Measurements from ENCODE around the gene SLC16A4. TPM values are rescaled to one million over a fixed set of nuclear protein-coding genes. Genes with fewer than 3 reads are reported as not detected.
A peak's percentile ranks its signal among the peaks of the same experiment; 100 is the strongest.

SLC16A4 gene
- total RNA-seq, 1 donor from 2014 or later = 0.20 TPM

DNA sequence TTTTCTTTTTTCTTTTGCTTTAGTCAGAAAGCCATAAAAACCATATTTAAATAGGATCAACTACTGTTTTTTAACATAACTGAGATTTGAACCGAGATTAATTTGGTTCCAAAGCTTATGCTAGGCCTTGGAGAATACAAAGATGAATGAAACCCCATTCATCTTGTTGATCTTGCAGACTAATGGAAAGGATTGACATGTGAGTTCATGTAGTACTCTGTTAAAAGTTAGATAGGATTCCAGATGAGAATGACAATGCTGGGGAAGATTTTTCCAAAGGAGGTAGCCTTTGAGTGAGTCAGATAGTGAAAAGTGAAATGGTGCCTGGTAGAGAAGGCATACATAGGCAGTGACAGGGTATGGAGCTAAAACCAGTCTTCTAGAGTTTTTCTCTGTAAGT lies 29.0 kb downstream of the SLC16A4 start:
- no peak for DNase-seq (ENCODE audit: low read depth in 2 of 2)

DNA sequence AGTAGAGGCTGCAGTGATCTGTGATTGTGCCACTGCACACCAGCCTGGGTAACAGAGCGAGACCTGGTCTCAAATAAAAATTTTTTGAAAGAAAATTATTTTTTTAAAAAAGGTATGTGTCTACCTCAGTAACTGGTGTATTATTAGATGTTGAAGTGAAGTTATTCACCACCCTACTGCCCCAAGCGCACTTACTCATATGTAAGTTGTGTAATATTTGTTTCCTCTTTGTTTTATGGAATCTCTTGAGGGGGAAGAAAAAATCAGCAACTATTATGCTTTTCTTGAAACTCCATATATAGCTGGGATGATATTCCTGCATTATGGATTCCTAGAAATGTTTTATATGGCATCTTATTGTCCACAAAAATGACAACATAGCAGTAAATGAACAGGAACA lies 30.4 kb downstream of the SLC16A4 start:
- DNase-seq (ENCODE audit: low read depth in 2 of 2) = no peak

- no peak for DNase-seq (ENCODE audit: low read depth in 2 of 2)
Measured at GRCh38 chr1:110356379-110356778, 34.4 kb downstream of the SLC16A4 start.

- no peak for DNase-seq (ENCODE audit: low read depth in 2 of 2)
Measured at GRCh38 chr1:110355321-110355720, 35.5 kb downstream of the SLC16A4 start.

GRCh38 chr1:110350360-110350759 lies 40.5 kb downstream of the SLC16A4 start:
- DNase-seq (ENCODE audit: low read depth in 2 of 2) = no peak

GRCh38 chr1:110348771-110349170 lies 42.1 kb downstream of the SLC16A4 start:
- peak in 1 of 2 donors; percentile 37 for DNase-seq (ENCODE audit: low read depth in 2 of 2)

DNA sequence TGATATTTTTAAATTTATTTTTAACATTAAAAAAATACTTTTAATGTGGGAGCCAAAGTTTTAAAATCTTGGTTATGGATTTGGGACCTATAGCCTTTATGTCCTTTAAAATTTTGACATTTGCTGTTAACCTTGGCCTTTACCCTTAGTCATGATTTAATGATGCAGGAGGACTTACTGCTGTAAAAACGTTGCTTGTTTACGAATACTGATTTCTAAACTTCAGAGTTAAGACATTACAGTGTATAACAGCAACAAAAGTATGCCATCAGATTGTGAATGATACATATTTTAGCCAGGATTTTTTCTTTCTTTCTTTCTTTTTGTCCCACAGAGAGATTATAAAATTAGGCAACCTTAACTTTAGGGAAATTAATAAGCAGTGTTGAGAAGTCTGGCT lies 42.8 kb downstream of the SLC16A4 start:
- DNase-seq (ENCODE audit: low read depth in 2 of 2) = no peak

DNA sequence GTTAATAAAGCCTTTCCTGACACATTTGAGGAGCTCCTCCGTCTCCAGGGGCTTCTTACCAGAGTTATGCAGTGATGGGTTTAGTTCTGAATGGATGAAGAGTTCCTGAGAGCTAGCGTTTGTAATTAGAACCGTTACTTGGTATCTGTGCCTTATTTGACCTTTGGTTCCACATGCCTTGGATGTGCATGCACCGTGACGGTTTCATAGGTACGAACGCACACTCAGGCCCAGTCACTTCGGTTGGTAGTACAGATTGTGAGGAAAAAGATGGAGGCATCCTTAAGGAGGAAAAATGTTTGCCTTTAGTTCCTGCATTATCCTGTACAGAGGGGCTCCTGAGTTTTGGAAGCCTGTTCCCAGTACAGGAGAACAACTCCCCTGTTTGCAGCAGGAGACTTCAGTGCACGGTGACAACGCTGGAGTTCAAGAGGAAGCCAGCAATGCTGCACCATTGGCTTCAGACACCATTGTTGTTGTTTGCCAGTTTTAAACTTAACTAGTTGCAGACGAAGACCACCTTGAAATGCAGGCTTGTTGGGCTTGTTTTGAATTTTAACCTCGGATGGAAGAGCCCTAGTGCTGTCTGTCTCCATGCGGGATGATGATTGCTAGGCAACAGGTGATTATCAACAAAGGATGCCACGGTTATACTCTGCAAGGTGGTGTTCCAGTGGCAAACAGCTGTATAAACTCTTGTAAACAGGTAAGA lies 43.5 kb downstream of the SLC16A4 start:
- peak in 1 of 2 donors; percentile 15 for DNase-seq (ENCODE audit: low read depth in 2 of 2)

GRCh38 chr1:110346690-110347089 lies 44.1 kb downstream of the SLC16A4 start:
- no peak for DNase-seq (ENCODE audit: low read depth in 2 of 2)

DNA sequence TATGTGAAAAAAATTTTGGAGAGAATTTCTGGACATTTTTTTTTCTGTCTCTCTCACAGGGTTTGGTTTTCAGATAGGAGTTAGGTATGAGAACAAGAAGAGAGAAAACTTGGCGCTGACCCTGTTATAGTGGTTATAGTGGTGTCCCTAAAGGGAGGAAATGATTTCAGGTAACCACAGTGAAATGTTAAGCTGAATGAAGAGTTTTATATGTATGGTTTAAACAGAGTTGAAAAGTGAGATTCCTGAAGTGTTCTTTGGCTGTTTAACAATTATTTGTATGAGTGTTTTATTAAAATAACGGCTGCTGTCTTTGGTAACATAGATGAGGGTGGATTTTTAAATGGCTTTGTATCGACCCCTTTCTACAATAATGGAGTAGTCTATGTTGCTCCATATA lies 45.3 kb downstream of the SLC16A4 start:
- DNase-seq (ENCODE audit: low read depth in 2 of 2) = no peak

DNA sequence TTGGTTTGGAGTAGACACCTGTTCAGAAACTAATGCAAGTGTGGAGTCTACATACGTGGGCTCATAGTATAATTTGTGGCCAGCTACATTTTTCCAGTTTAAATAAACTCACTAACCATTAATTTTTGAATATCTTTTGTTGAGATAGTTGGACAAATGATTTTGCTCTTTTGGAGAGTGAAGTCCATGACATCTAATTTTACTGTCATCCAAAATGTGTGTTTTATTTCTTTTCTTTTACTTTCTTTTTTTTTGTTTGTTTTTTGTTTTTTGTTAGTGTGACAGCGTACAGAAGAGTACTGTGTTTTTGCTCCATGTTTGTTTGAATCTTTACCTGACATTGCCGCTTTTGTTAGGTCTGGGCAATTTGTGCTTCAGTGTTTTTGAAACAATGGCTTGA lies 46.7 kb downstream of the SLC16A4 start:
- no peak for DNase-seq (ENCODE audit: low read depth in 2 of 2)

DNA sequence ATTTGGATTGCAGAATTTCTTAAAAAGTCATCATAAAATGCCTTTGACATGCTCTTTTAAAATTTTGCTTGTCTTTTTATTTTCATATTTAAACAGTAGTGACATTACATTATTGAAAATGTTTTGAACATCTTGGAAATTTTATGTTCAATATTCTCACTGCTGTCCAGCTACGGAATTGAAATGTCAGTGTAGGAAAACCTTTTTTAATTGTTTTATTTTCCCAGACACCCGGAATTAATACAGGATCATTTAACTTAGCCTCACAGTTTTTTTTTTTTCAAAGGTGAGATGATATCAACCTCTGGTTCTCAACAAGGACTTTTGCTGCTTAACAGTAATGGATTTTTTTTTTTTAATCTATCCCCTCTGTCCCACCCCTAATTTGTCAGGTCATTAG lies 47.6 kb downstream of the SLC16A4 start:
- no peak for DNase-seq (ENCODE audit: low read depth in 2 of 2)

- DNase-seq (ENCODE audit: low read depth in 2 of 2) = no peak
Measured at GRCh38 chr1:110341872-110342331, 48.9 kb downstream of the SLC16A4 start.

- no peak for DNase-seq (ENCODE audit: low read depth in 2 of 2)
Measured at GRCh38 chr1:110341146-110341871, 49.5 kb downstream of the SLC16A4 start.

- DNase-seq (ENCODE audit: low read depth in 2 of 2) = no peak
Measured at GRCh38 chr1:110340207-110340468, 50.7 kb downstream of the SLC16A4 start.

- DNase-seq (ENCODE audit: low read depth in 2 of 2) = peak; percentile 57 to 77
Measured at GRCh38 chr1:110339407-110340206, 51.2 kb downstream of the SLC16A4 start.

DNA sequence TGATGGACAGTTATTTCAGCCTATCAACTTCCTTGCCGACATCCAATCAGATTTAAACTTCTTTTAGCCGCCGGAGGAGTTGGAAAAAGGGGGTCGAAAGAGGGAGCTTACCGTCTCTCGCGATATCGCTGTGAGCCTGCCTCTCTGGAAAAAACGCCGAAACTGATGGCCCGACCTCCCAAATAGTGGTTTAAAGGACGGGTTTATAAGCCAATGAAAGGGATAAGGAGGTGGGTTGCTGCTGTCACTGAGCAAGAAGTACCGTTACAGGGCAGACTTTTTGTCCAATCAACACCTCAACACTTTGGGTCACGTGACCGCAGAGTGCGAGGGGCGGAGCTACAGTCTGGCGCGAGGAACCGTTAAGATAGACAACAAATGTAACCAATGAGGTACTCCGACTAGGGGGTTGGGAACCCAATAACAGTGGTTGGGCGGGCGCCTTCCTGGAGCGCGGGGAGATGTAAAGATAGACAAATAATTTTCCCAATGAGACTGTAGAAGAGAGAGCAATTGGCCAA lies 51.9 kb downstream of the SLC16A4 start, which contains the start of gene RBM15:
RBM15 (plus strand) TSS at position 492 of the 521 bp plus-strand sequence; CDS start at position 521, 29 bp downstream.
- peak; percentile 100 for DNase-seq (ENCODE audit: low read depth in 2 of 2)

- DNase-seq (ENCODE audit: low read depth in 2 of 2) = peak in 1 of 2 donors; percentile 86
Measured at GRCh38 chr1:110338309-110338885, 52.4 kb downstream of the SLC16A4 start.

- DNase-seq (ENCODE audit: low read depth in 2 of 2) = peak; percentile 37 to 53
Measured at GRCh38 chr1:110337704-110338308, 53.0 kb downstream of the SLC16A4 start.

- no peak for DNase-seq (ENCODE audit: low read depth in 2 of 2)
Measured at GRCh38 chr1:110336300-110337039, 54.4 kb downstream of the SLC16A4 start.
